Measurements from ENCODE around the gene PXDN.

DNA sequence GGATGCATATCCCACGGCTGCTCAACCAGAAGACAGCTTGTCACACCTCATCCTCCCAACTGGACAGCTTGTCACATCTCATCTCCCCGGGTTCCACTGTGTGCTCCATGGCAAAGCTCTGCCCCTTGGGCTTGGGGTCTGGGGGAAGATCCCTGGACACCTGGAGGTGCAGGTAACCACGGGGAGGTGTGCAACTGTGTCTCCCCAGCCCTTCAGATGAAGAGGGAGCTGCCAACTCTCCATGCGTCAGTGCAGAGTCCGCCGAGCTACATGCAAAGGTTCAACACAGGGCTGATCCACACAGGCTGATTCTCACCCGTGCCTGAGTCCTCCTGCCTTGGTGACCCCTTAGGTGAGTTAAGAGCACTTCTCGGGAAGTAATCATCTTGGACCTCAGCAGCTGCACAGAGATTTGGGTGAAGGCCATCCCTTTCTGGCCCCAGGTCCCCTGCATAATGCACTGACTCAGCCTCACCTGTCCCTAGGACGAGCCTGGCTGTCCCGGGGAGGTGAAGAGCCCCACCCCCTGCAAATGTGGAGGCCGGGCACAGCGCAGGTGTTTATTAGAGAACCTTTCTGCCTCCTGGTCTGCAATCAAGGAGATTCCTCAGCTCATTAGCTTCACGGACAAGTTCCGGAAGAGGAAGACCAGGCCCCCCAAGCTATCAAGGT, 157.9 kb downstream of the PXDN start:
- TF ChIP-seq, protein P1, sequence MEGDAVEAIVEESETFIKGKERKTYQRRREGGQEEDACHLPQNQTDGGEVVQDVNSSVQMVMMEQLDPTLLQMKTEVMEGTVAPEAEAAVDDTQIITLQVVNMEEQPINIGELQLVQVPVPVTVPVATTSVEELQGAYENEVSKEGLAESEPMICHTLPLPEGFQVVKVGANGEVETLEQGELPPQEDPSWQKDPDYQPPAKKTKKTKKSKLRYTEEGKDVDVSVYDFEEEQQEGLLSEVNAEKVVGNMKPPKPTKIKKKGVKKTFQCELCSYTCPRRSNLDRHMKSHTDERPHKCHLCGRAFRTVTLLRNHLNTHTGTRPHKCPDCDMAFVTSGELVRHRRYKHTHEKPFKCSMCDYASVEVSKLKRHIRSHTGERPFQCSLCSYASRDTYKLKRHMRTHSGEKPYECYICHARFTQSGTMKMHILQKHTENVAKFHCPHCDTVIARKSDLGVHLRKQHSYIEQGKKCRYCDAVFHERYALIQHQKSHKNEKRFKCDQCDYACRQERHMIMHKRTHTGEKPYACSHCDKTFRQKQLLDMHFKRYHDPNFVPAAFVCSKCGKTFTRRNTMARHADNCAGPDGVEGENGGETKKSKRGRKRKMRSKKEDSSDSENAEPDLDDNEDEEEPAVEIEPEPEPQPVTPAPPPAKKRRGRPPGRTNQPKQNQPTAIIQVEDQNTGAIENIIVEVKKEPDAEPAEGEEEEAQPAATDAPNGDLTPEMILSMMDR (IDR thresholded peaks at IDR 0.05; ENCODE audit: low read depth, low read length, poor library complexity, severe bottlenecking), result no peak
- TF ChIP-seq EZH2phosphoT487 (IDR thresholded peaks at IDR 0.05; ENCODE audit: borderline replicate concordance, low read length), result no peak

Measured in DOHH2 (cell line).